Panc1 (cell line): Measurements from ENCODE around the gene PLXNC1.

Experiments
- CTCF ChIP-seq: fragments of 450-650 bp; IDR thresholded peaks from 2 replicates; pipeline ENCODE4 v1.5.1; 2017; ENCODE audit warnings: mild to moderate bottlenecking
- POLR2AphosphoS5 ChIP-seq: IDR thresholded peaks from 2 replicates; pipeline ENCODE4 v1.6.1; 2012; ENCODE audit warnings: mild to moderate bottlenecking, low read depth, low read length, moderate library complexity

GRCh38 chr12:94123127-94123526 lies 25.2 kb upstream of the PLXNC1 start:
- TF ChIP-seq CTCF (no peak), POLR2AphosphoS5 (no peak)
